ENCODE measurements around the gene RAB35.

Gene RAB35

GRCh38 chr12:120098756-120099470 lies 17.6 kb downstream of the RAB35 start:
- H3K27ac ChIP-seq (replicated peaks) = no peak overlapping the region
- no peaks in the 10 kb centered on the region for H3K27me3 ChIP-seq (ENCODE audit: insufficient read depth, poor library complexity, severe bottlenecking)
- no peak overlapping the region for H3K4me3 ChIP-seq (replicated peaks; ENCODE audit: insufficient read depth, low read length)
- TF ChIP-seq, protein P1, sequence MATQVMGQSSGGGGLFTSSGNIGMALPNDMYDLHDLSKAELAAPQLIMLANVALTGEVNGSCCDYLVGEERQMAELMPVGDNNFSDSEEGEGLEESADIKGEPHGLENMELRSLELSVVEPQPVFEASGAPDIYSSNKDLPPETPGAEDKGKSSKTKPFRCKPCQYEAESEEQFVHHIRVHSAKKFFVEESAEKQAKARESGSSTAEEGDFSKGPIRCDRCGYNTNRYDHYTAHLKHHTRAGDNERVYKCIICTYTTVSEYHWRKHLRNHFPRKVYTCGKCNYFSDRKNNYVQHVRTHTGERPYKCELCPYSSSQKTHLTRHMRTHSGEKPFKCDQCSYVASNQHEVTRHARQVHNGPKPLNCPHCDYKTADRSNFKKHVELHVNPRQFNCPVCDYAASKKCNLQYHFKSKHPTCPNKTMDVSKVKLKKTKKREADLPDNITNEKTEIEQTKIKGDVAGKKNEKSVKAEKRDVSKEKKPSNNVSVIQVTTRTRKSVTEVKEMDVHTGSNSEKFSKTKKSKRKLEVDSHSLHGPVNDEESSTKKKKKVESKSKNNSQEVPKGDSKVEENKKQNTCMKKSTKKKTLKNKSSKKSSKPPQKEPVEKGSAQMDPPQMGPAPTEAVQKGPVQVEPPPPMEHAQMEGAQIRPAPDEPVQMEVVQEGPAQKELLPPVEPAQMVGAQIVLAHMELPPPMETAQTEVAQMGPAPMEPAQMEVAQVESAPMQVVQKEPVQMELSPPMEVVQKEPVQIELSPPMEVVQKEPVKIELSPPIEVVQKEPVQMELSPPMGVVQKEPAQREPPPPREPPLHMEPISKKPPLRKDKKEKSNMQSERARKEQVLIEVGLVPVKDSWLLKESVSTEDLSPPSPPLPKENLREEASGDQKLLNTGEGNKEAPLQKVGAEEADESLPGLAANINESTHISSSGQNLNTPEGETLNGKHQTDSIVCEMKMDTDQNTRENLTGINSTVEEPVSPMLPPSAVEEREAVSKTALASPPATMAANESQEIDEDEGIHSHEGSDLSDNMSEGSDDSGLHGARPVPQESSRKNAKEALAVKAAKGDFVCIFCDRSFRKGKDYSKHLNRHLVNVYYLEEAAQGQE (IDR thresholded peaks at IDR 0.05; ENCODE audit: insufficient replicate concordance, low read depth) = no peak
- DNase-seq (ENCODE audit: low read depth in 1 of 2, low spot score in 1 of 2) = no peak

- Histone ChIP-seq H3K27ac (replicated peaks) (no peak overlapping the region), H3K4me3 (replicated peaks; ENCODE audit: insufficient read depth, low read length) (no peak overlapping the region), H3K27me3 (ENCODE audit: insufficient read depth, poor library complexity, severe bottlenecking) (no peaks in the 10 kb centered on the region)
- no peak for DNase-seq (ENCODE audit: low read depth in 1 of 2, low spot score in 1 of 2)
- TF ChIP-seq SPI1 (IDR thresholded peaks at IDR 0.05; ENCODE audit: borderline replicate concordance, low read depth) (no peak), CTCF (IDR thresholded peaks at IDR 0.05; ENCODE audit: insufficient read depth, low read length) (no peak), POLR2AphosphoS5 (IDR thresholded peaks at IDR 0.05; ENCODE audit: low read depth) (no peak), GABPA (IDR thresholded peaks at IDR 0.05; ENCODE audit: low read depth) (no peak)
- TF ChIP-seq, protein P1 (IDR thresholded peaks at IDR 0.05; ENCODE audit: insufficient replicate concordance, low read depth) = no peak
These were observed 19.8 kb downstream of the RAB35 start for GRCh38 chr12:120096671-120097202.

GRCh38 chr12:120095736-120096135 lies 20.8 kb downstream of the RAB35 start:
- TF ChIP-seq CTCF (IDR thresholded peaks at IDR 0.05; ENCODE audit: insufficient read depth, low read length) (no peak), POLR2AphosphoS5 (IDR thresholded peaks at IDR 0.05; ENCODE audit: low read depth) (no peak), SPI1 (IDR thresholded peaks at IDR 0.05; ENCODE audit: borderline replicate concordance, low read depth) (no peak), GABPA (IDR thresholded peaks at IDR 0.05; ENCODE audit: low read depth) (no peak)
- TF ChIP-seq, protein P1 (IDR thresholded peaks at IDR 0.05; ENCODE audit: insufficient replicate concordance, low read depth) = no peak
- Histone ChIP-seq H3K27ac (replicated peaks) (no peak overlapping the region), H3K4me3 (replicated peaks; ENCODE audit: insufficient read depth, low read length) (no peak overlapping the region), H3K27me3 (ENCODE audit: insufficient read depth, poor library complexity, severe bottlenecking) (no peaks in the 10 kb centered on the region)
- no peak for DNase-seq (ENCODE audit: low read depth in 1 of 2, low spot score in 1 of 2)

Data from HL-60 (cell line).